HG03575 (cell line): ENCODE results near the gene PLAC9.
"Not testable (repeated sequence)": the region's sequence is repeated elsewhere in the genome, so short reads cannot be mapped to it uniquely, and the experiment has no call there.

Experiments used
- ATAC-seq: cut with Tn5 transposase; IDR thresholded peaks from one replicate; pipeline ENCODE4 v1.9.1; 2021; ENCODE audit not compliant: unreplicated experiment, insufficient number of reproducible peaks, low FRiP score; ENCODE audit errors: extremely low read depth

Gene PLAC9

DNA sequence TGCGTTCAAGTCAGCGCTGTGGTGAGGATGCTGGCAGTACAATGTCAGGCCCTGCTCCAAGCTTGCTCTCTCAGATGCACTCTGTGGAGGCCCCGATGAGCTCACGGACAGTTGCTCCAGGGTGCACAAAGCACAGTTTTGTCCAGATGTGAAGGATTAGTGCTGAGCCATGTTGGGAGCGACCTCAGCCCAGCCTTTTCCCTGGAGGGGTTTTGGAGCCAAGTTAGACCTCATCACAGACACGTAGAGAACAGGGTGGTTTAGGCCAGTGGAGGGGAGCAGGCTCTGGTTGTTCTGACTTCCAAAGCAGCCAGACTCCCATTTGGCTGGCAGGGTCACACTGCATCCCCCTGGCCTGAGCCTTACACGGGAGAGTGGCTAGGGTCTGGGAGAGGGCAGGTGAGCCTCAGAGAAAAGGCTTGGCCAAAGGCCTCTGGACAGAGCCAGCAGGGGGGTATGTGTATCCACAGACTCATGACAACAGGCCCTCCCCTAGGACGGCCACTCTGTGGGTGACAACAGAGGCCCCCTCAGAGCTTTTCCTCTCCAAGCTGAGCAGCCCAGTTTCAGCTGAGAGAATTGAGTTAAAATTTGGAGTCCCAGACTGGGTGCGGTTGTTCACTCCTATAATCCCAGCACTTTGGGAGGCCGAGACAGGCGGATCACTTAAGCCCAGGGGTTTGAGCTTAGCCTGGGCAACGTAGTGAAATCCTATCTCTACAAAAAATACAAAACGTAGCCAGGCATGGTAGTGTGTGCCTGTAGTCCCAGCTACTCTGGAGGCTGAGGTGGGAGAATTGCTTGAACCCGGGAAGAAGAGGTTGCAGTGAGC, 4.7 kb downstream of the PLAC9 start:
- ATAC-seq: no peak

GRCh38 chr10:80137920-80138319, 5.4 kb downstream of the PLAC9 start:
- no peak for ATAC-seq

- ATAC-seq: no peak
Observed at GRCh38 chr10:80139265-80139664, 6.7 kb downstream of the PLAC9 start.

DNA sequence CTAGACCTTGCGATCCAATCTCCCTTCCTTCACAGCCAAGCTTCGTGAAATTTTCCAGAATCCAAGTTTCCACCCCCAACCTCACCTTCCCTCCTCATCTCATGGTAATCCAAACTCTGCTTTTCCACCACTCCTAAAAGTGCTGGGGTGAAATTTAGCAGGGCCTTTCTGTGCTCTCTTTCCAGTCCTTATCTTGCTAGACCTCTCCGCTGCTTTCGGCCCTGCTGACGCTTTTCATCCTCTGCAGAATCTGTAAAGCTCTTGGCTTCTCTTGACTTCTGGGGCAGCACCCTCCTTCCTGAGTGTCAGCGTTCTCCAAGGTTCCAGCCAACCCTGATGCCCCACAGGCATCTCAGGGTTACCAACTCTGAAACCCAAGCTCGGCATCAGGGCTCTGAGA, 7.7 kb downstream of the PLAC9 start:
- ATAC-seq: no peak

DNA sequence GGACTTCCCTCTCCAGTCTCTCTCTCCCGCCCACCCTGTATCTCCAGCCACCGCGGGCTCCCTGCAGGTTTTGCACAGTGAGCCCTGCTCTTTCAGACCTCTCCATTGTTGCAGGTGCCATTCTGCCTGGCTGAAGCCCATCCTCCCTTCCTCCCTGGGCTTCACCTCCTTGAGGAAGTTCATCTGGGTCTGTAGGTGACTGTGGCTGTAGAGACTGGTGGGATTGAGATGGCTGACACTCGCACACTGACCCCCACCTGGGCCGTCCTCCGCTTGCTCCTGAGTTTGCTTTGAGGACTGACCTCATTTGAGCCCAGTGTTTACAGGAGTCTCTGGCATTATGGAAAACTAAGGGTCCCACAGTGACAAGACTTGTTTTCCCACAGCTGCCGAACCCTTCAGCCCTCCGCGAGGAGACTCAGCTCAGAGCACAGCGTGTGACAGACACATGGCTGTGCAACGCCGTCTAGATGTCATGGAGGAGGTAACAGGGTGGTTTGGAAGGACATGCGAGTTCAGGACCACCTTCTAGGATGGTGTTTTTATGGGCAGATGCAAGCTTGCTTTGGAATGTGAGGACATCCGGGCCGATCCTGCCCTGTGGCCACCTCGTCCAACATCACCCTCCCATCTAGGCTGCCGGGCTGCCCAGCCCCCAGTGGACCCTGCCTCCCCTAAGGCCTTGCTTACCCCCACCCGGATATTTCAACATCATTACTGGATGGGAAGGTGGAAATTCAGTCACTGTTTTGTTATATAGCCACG, 9.3 kb downstream of the PLAC9 start:
- ATAC-seq: no peak

DNA sequence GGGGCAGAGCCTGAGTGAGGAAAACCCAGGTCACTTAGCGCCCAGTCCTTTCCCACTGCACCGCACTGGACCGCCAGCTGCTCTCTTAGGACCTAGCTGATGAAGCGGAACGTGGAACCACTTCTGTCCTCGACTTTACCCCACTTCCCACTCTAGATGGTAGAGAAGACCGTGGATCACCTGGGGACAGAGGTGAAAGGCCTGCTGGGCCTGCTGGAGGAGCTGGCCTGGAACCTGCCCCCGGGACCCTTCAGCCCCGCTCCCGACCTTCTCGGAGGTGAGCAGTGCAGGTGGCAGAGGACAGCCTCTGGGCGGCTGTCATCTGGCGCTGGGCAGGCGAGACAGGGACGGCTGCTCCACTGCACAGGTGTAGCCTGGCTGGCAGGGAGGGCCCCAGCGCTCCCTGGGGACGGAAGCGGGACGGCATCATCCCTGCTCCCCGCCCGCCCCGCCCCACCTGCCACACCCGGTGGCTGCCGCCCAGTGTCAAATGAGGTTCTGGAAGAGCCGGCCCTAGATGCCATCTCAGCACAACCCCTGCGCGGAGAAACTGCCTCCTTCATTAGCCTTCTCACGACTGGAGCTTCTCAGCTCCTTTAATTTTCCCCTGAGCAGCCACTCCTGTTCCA, 11.7 kb downstream of the PLAC9 start:
- ATAC-seq: no peak

GRCh38 chr10:80144696-80145131, 12.2 kb downstream of the PLAC9 start:
- ATAC-seq: no peak

GRCh38 chr10:80145406-80146308, 13.1 kb downstream of the PLAC9 start:
- ATAC-seq: not testable (repeated sequence)

GRCh38 chr10:80146918-80147317, 14.4 kb downstream of the PLAC9 start:
- ATAC-seq: no peak

- no peak for ATAC-seq
Observed at GRCh38 chr10:80148166-80148805, 15.8 kb downstream of the PLAC9 start.

GRCh38 chr10:80149123-80149522, 16.6 kb downstream of the PLAC9 start:
- no peak for ATAC-seq

- ATAC-seq: no peak
Observed at GRCh38 chr10:80150172-80150571, 17.6 kb downstream of the PLAC9 start.

DNA sequence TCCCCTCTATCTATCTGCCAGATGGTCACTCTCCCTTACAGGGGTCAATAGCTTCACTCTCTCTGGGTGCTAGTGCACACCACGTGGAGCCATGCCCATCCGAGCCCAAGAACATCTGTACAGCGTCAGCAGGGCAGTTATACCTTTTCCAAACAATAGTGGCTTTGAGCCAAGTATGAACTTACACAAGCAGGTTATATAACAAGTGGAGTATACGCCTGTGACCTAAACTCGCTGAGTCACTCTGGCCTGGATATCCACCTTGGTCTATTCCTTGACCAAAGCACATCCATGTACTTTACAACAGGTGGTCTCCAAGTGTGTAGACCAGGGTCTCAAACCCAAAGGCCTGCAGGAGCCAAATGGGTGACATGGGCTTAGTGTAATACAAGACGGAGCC, 20.3 kb downstream of the PLAC9 start:
- ATAC-seq: no peak

GRCh38 chr10:80153460-80153859, 20.9 kb downstream of the PLAC9 start:
- no peak for ATAC-seq

DNA sequence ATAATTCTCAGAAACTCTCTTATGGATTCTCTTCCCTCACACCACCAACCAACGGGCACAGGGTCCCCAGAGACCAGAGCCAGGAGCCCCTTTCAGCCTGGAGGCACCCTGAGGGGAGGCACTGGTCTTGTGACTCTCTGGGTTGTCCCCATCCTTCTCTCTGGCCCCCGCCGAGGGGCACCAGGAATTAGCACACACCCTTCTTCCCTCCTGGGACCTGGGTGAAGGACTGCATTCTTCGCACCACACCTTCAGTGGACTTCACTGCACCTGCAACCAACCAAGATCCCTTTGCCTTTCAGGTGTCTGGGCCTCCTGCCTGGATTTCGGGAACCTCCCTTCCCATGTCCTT, 22.1 kb downstream of the PLAC9 start:
- no peak for ATAC-seq

DNA sequence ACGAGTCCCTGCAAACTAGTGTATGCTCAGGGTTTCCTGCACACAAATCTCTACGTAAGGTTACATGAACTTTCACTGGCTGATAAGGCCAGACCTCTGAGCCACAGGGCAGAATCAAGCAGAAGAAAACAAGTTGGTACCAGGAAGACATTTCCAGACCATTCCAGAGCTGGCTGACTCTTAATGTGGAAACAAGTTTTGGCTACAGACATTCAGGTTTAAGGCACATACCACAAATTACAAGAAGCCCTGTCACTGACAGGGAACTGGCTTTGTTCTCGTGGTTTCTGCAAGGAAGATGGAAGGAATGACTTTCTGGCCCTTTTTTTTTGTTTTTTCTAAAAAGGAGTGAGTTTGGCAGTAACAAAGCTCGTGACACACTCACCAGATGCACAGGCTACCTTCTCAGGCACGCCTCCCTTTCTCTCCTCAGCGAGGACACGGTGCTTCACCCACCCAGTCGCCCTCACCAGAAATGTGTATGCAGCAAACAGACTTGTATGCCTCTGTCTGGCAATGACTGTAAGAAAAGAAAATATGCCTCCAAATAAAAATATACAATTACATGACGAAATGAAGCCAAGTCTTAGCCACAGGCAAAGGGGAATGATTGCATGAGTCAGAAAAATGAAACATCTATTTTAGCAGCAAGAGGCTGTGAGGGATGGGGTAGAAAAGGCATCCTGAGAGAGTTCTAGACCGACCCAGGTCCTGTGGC, 22.6 kb downstream of the PLAC9 start:
- ATAC-seq: no peak

GRCh38 chr10:80155696-80156215, 23.2 kb downstream of the PLAC9 start:
- no peak for ATAC-seq

GRCh38 chr10:80156216-80156615, 23.7 kb downstream of the PLAC9 start:
- no peak for ATAC-seq
